IMR-90 (cell line): ENCODE data around the gene KRTAP19-8. TPM values are rescaled to one million over a fixed set of nuclear protein-coding genes. Genes with fewer than 3 reads are reported as not detected.

Source experiments
- ATAC-seq: fragments of 200-7000 bp; cut with Tn5 transposase; 2 replicates; pipeline ENCODE4 v1.9.1; 2020; ENCODE audit warnings: low read depth, mild to moderate bottlenecking, moderate library complexity
- BruUV-seq: library from RNA; stranded (reverse); fragments of 400-500 nt; replicated peaks from 2 replicates; lab custom pipeline; 2021; lab: Mats Ljungman, UMichigan
- CTCF ChIA-PET: fragments of 300-600 bp; formaldehyde crosslinking; extraction: SDS; loops from one replicate; lab custom pipeline; 2021; ENCODE audit warnings: antibody characterized with exemption; lab: Yijun Ruan, JAX
- POLR2A ChIA-PET: fragments of 300-600 bp; sonication (Branson Sonifier 250); formaldehyde crosslinking; loops from one replicate; lab custom pipeline; 2022; ENCODE audit warnings: antibody characterized with exemption; ENCODE audit not compliant: unreplicated experiment; lab: Charles Lee
- DNase-seq: peaks from one replicate; pipeline ENCODE4 v3.0.0; 2013
- H2AFZ ChIP-seq: replicated peaks from 2 replicates; pipeline ENCODE3; 2013; ENCODE audit warnings: low read length, mild to moderate bottlenecking; ENCODE audit not compliant: poor library complexity
- H2AK5ac ChIP-seq: 2 replicates; pipeline ENCODE4 v1.6.1; 2013; ENCODE audit warnings: low read depth, low read length, inconsistent platforms
- H2AK9ac ChIP-seq: replicated peaks from 2 replicates; pipeline ENCODE3; 2013; ENCODE audit warnings: mild to moderate bottlenecking, low read depth, low read length, moderate library complexity; ENCODE audit not compliant: poor library complexity
- H2BK120ac ChIP-seq: 2 replicates; pipeline ENCODE4 v1.6.1; 2013; ENCODE audit warnings: low read depth, low read length, inconsistent platforms
- H2BK15ac ChIP-seq: 3 replicates; pipeline ENCODE4 v1.6.1; 2013; ENCODE audit warnings: low read depth, low read length, inconsistent platforms
- H2BK20ac ChIP-seq: 2 replicates; pipeline ENCODE4 v1.6.1; 2013; ENCODE audit warnings: low read depth, mild to moderate bottlenecking, inconsistent platforms, low read length, moderate library complexity
- H2BK5ac ChIP-seq: 2 replicates; pipeline ENCODE4 v1.6.1; 2013; ENCODE audit warnings: mild to moderate bottlenecking, low read depth, low read length, inconsistent platforms; ENCODE audit not compliant: poor library complexity, severe bottlenecking
- H3K14ac ChIP-seq: replicated peaks from 2 replicates; pipeline ENCODE4 v1.6.1; 2013; ENCODE audit warnings: low read depth, low read length, inconsistent platforms
- H3K18ac ChIP-seq: 2 replicates; pipeline ENCODE4 v1.6.1; 2013; ENCODE audit warnings: low read depth, low read length, control low read depth
- H3K23ac ChIP-seq: 2 replicates; pipeline ENCODE4 v1.6.1; 2013; ENCODE audit warnings: low read depth, low read length, inconsistent platforms
- H3K27ac ChIP-seq: 2 replicates; pipeline ENCODE4 v1.5.1; 2013; ENCODE audit warnings: mild to moderate bottlenecking, control low read depth, low read length; ENCODE audit not compliant: insufficient read depth
- H3K27me3 ChIP-seq: 2 replicates; pipeline ENCODE4 v1.6.1; 2013; ENCODE audit warnings: low read length; ENCODE audit not compliant: control insufficient read depth, insufficient read depth
- H3K36me3 ChIP-seq: 2 replicates; pipeline ENCODE4 v1.6.1; 2013; ENCODE audit warnings: low read length, mixed read lengths; ENCODE audit not compliant: control insufficient read depth, insufficient read depth
- H3K4ac ChIP-seq: 2 replicates; pipeline ENCODE4 v1.6.1; 2013; ENCODE audit warnings: low read depth, low read length, inconsistent platforms
- H3K4me1 ChIP-seq: 2 replicates; pipeline ENCODE4 v1.6.1; 2013; ENCODE audit warnings: low read length, mixed read lengths; ENCODE audit not compliant: control insufficient read depth, insufficient read depth
- H3K4me2 ChIP-seq: 2 replicates; pipeline ENCODE4 v1.6.1; 2013; ENCODE audit warnings: low read depth, mild to moderate bottlenecking, control low read depth, low read length, moderate library complexity
- H3K4me3 ChIP-seq: 2 replicates; pipeline ENCODE4 v1.5.1; 2013; ENCODE audit warnings: low read depth, mild to moderate bottlenecking, control low read depth, low read length, moderate library complexity; ENCODE audit not compliant: insufficient read depth
- H3K56ac ChIP-seq: 2 replicates; pipeline ENCODE4 v1.6.1; 2013; ENCODE audit warnings: low read length, inconsistent platforms; ENCODE audit not compliant: insufficient read depth; ENCODE audit errors: extremely low read depth
- H3K79me1 ChIP-seq, 2 experiments: 2 replicates each; pipeline ENCODE4 v1.6.1; 2013; ENCODE audit warnings: low read length in 2 of 2, inconsistent platforms in 1 of 2, low read depth in 1 of 2
- H3K9ac ChIP-seq: 2 replicates; pipeline ENCODE4 v1.6.1; 2013; ENCODE audit warnings: low read depth, low read length, control low read depth
- H3K9me1 ChIP-seq: 2 replicates; pipeline ENCODE4 v1.6.1; 2013; ENCODE audit warnings: low read length, inconsistent platforms; ENCODE audit not compliant: insufficient read depth
- H3K9me3 ChIP-seq: 2 replicates; pipeline ENCODE4 v1.6.1; 2013; ENCODE audit warnings: low read length; ENCODE audit not compliant: control insufficient read depth, insufficient read depth
- H4K20me1 ChIP-seq: 2 replicates; pipeline ENCODE4 v1.6.1; 2013; ENCODE audit warnings: low read length, inconsistent platforms; ENCODE audit not compliant: insufficient read depth
- H4K5ac ChIP-seq: 2 replicates; pipeline ENCODE4 v1.6.1; 2013; ENCODE audit warnings: mild to moderate bottlenecking, low read depth, low read length, control low read depth
- H4K8ac ChIP-seq, 2 experiments: 2 replicates each; pipeline ENCODE4 v1.6.1; 2013; ENCODE audit warnings: low read depth in 2 of 2, low read length in 2 of 2, control low read depth in 1 of 2, inconsistent platforms in 1 of 2
- H4K91ac ChIP-seq: 2 replicates; pipeline ENCODE4 v1.6.1; 2013; ENCODE audit warnings: low read depth, low read length, inconsistent platforms; ENCODE audit not compliant: insufficient read depth
- BHLHE40 ChIP-seq: fragments of 150-350 bp; IDR thresholded peaks from 2 replicates; pipeline ENCODE4 v1.6.1; 2016; ENCODE audit warnings: mild to moderate bottlenecking, low read depth, low read length
- CEBPB ChIP-seq: IDR thresholded peaks from 2 replicates; pipeline ENCODE4 v1.6.1; 2012; ENCODE audit warnings: low read depth, low read length, improper control_type of control experiment
- CHD1 ChIP-seq: IDR thresholded peaks from 2 replicates; pipeline ENCODE4 v1.6.1; 2012; ENCODE audit warnings: low read depth, low read length, improper control_type of control experiment
- FOS ChIP-seq: fragments of 150-350 bp; IDR thresholded peaks from 2 replicates; pipeline ENCODE4 v1.6.1; 2016; ENCODE audit warnings: low read depth, low read length
- MAFK ChIP-seq: IDR thresholded peaks from 2 replicates; pipeline ENCODE4 v1.6.1; 2012; ENCODE audit warnings: low read depth, low read length, improper control_type of control experiment
- MAZ ChIP-seq: IDR thresholded peaks from 2 replicates; pipeline ENCODE4 v1.6.1; 2012; ENCODE audit warnings: low read depth, mild to moderate bottlenecking, low read length, improper control_type of control experiment, moderate library complexity, borderline replicate concordance
- MXI1 ChIP-seq: IDR thresholded peaks from 2 replicates; pipeline ENCODE4 v1.6.1; 2012; ENCODE audit warnings: low read depth, mild to moderate bottlenecking, low read length, moderate library complexity, borderline replicate concordance
- POLR2A ChIP-seq: IDR thresholded peaks from 2 replicates; pipeline ENCODE4 v1.6.1; 2012; ENCODE audit warnings: mild to moderate bottlenecking, low read depth, low read length
- RCOR1 ChIP-seq: IDR thresholded peaks from 2 replicates; pipeline ENCODE4 v1.6.1; 2012; ENCODE audit warnings: mild to moderate bottlenecking, low read length, improper control_type of control experiment; ENCODE audit not compliant: insufficient replicate concordance
- RFX5 ChIP-seq: IDR thresholded peaks from 2 replicates; pipeline ENCODE4 v1.8.0; 2012; ENCODE audit warnings: low read depth, mild to moderate bottlenecking, low read length, moderate library complexity
- WGBS, 2 experiments: methylation state at CpG; one replicate each; pipeline versions ENCODE4 v1.1.5 to v1.1.7; 2013; ENCODE audit warnings: missing lambda C conversion rate in 2 of 2; ENCODE audit not compliant: insufficient read length in 1 of 2; ENCODE audit errors: extremely low coverage in 2 of 2; 5-methylcytosine and 5-hydroxymethylcytosine counted together
- dilution Hi-C: fragments of 300-500 bp; cut with HindIII; formaldehyde crosslinking; loops from one replicate; pipeline ENCODE4 v1.14.3; 2018; ENCODE audit warnings: low sequenced_read_pairs; ENCODE audit not compliant: unreplicated experiment
- in situ Hi-C: fragments of 300-500 bp; cut with MboI; formaldehyde crosslinking; loops from 3 replicates; pipeline ENCODE4 v1.14.3; 2019; ENCODE audit warnings: low sequenced_read_pairs, inconsistent platforms, mixed read lengths
- intact Hi-C: fragments of 100-400 bp; cut with micrococcal nuclease; formaldehyde crosslinking; loops from 2 replicates; pipeline ENCODE4 v1.10.0; 2022
- polyA plus RNA-seq, 3 experiments: library from polyadenylated mRNA; depleted of rRNA; stranded (reverse); fragments of >200 nt; gene quantifications; 2 replicates each; pipeline ENCODE4 v1.2.3, GENCODE V29; 2012; ENCODE audit warnings: low replicate concordance in 1 of 3
- total RNA-seq: library from RNA; depleted of rRNA; stranded (reverse); fragments of >200 nt; gene quantifications from 2 replicates; pipeline ENCODE4 v1.2.3, GENCODE V29; 2012
- TF ChIP-seq, protein P1 (sequence below): fragments of 150-350 bp; IDR thresholded peaks from 2 replicates; pipeline ENCODE4 v1.6.1; 2017; ENCODE audit warnings: mild to moderate bottlenecking, antibody characterized with exemption, low read length, low read depth
- TF ChIP-seq, protein P2 (sequence below): conservative IDR thresholded peaks from 2 replicates; pipeline ENCODE4 v1.5.1; 2012; ENCODE audit warnings: mild to moderate bottlenecking, low read depth, low read length, improper control_type of control experiment
- TF ChIP-seq, protein P3 (sequence below): fragments of 150-350 bp; IDR thresholded peaks from 2 replicates; pipeline ENCODE4 v1.6.1; 2016; ENCODE audit warnings: low read depth, mild to moderate bottlenecking, low read length, moderate library complexity, borderline replicate concordance

KRTAP19-8 gene
- total and polyA plus RNA-seq, 2 of the 4 experiments (the other 2 are of a cell fraction), result not detected

DNA sequence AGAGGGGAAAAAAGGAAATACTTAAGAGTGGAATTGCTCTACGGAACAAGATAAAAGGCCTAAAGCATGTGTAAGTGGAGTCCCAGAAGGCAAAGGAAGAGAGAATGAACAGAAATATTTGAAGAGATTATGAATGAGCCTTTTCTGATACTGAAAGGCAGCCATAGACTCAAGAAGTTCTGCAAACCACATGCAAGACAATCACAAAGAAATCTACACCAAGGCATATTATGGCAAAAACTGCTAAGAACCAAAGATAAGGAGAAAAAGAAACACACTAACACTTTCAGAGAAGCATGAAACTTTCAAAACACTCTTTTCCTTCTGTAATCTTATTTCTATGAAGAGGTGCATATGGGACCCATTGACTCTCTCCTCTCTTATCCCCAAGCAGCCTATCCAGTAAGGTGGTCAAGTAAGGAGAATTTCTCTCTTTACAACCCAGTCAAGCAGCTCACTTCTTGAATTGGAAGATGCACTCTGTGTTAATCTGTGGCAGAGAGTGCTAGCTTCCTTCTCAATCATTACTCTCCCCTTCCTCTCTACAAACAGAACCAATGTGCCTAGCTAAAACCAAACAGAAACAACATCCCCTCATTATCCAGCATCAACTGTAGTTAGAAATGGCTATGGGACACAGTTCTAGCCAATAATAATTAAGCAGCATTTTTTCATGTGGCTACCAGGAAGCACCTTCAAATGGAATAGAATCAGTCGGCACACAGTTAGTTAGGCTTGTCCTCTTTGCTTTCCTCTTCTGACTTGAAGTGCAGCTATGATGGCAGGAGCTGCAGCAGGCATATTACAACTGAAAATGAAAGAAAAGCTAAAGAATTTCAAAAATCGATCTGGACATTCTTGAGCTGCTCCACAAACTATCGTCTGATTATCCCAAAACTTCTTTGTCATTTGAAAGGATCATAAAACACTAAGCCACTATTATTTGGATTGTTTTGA is 25.9 kb downstream of the KRTAP19-8 start:
- Histone ChIP-seq H3K18ac (no peak overlapping the region), H2AK5ac (no peak overlapping the region), H4K91ac (no peak overlapping the region), H3K9me3 (peaks cover 12% of the 10 kb centered on the region), H2BK120ac (no peak overlapping the region), H4K20me1 (no peaks in the 10 kb centered on the region), H2BK20ac (no peak overlapping the region), H3K4ac (no peak overlapping the region), H3K36me3 (no peaks in the 10 kb centered on the region), H2BK5ac (no peak overlapping the region), H3K27ac (no peak overlapping the region), H3K9me1 (no peaks in the 10 kb centered on the region), H3K4me2 (no peak overlapping the region), H2AK9ac (no peak overlapping the region), H4K8ac (no peak overlapping the region), H2BK15ac (no peak overlapping the region), H3K23ac (no peak overlapping the region), H3K4me1 (no peaks in the 10 kb centered on the region), H3K79me1 (no peaks in the 10 kb centered on the region), H3K27me3 (no peaks in the 10 kb centered on the region), H3K56ac (no peak overlapping the region), H4K5ac (no peak overlapping the region), H3K9ac (no peak overlapping the region), H2AFZ (no peak overlapping the region), H3K14ac (no peak overlapping the region), H3K4me3 (no peak overlapping the region)
- ChIA-PET POLR2A (no interaction called here), CTCF (no interaction called here)
- 63% methylated on average over 1 of the region's 4 CpGs; no CpG with 5 or more reads in 1 of the 2 experiments for WGBS, 2 experiments
- ATAC-seq (no peak), DNase-seq (no peak)
- TF ChIP-seq MXI1 (no peak), POLR2A (no peak), RCOR1 (no peak), MAFK (no peak), MAZ (no peak), RFX5 (no peak), CEBPB (no peak), CHD1 (no peak), BHLHE40 (no peak), FOS (no peak)
- TF ChIP-seq, protein P1, sequence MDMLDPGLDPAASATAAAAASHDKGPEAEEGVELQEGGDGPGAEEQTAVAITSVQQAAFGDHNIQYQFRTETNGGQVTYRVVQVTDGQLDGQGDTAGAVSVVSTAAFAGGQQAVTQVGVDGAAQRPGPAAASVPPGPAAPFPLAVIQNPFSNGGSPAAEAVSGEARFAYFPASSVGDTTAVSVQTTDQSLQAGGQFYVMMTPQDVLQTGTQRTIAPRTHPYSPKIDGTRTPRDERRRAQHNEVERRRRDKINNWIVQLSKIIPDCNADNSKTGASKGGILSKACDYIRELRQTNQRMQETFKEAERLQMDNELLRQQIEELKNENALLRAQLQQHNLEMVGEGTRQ, result no peak
- TF ChIP-seq, protein P2, sequence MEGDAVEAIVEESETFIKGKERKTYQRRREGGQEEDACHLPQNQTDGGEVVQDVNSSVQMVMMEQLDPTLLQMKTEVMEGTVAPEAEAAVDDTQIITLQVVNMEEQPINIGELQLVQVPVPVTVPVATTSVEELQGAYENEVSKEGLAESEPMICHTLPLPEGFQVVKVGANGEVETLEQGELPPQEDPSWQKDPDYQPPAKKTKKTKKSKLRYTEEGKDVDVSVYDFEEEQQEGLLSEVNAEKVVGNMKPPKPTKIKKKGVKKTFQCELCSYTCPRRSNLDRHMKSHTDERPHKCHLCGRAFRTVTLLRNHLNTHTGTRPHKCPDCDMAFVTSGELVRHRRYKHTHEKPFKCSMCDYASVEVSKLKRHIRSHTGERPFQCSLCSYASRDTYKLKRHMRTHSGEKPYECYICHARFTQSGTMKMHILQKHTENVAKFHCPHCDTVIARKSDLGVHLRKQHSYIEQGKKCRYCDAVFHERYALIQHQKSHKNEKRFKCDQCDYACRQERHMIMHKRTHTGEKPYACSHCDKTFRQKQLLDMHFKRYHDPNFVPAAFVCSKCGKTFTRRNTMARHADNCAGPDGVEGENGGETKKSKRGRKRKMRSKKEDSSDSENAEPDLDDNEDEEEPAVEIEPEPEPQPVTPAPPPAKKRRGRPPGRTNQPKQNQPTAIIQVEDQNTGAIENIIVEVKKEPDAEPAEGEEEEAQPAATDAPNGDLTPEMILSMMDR, result no peak
- TF ChIP-seq, protein P3, sequence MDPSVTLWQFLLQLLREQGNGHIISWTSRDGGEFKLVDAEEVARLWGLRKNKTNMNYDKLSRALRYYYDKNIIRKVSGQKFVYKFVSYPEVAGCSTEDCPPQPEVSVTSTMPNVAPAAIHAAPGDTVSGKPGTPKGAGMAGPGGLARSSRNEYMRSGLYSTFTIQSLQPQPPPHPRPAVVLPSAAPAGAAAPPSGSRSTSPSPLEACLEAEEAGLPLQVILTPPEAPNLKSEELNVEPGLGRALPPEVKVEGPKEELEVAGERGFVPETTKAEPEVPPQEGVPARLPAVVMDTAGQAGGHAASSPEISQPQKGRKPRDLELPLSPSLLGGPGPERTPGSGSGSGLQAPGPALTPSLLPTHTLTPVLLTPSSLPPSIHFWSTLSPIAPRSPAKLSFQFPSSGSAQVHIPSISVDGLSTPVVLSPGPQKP, result no peak
- intact Hi-C loops, result no loop called here
- dilution Hi-C loops, result no loop called here
- BruUV-seq, result no TSS peak
- in situ Hi-C loops, result no loop called here
